ENCODE data around the gene STK16.

DNA sequence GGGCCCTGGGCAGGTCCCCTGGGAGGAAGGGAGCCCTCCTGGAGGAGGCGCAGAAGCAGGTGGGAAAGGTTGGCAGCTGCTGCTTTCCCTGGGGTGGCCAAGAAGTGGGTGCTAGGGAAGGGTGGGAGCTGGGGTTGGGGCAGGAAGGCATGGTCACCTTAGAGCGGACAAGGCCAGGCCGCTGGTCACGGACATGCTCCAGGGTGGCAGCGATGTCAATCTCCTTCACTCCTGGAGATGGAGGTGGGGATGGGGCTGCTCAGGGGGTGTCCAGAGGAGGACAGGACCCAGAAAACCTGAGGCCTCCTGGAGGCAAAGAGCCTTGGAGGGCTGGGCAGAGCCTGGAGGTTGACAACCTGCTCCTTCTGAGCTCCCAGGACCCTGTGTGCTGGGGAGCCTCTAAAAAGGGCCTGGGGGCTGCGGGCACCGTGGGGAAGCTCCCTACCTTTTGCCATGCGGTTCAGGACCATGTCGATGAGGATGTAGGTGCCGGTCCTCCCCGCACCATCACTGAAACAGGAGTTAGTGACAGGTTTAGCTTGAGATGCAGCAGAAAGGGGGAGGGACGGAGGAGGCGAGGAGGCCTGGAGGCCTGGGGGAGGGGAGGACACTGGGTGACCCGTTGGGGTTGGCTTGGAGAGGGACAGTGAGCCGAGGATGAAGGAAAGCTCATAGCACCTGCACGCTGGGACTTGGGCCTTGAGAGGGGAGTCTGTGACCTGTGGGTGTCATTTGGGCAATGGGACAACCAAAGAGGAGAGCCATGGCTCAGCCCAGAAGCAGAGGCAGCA is 45.3 kb downstream of the STK16 start:
- TF ChIP-seq, protein P1, sequence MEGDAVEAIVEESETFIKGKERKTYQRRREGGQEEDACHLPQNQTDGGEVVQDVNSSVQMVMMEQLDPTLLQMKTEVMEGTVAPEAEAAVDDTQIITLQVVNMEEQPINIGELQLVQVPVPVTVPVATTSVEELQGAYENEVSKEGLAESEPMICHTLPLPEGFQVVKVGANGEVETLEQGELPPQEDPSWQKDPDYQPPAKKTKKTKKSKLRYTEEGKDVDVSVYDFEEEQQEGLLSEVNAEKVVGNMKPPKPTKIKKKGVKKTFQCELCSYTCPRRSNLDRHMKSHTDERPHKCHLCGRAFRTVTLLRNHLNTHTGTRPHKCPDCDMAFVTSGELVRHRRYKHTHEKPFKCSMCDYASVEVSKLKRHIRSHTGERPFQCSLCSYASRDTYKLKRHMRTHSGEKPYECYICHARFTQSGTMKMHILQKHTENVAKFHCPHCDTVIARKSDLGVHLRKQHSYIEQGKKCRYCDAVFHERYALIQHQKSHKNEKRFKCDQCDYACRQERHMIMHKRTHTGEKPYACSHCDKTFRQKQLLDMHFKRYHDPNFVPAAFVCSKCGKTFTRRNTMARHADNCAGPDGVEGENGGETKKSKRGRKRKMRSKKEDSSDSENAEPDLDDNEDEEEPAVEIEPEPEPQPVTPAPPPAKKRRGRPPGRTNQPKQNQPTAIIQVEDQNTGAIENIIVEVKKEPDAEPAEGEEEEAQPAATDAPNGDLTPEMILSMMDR (IDR thresholded peaks at IDR 0.05; ENCODE audit: insufficient read depth, low read depth, low read length) = no peak
- TF ChIP-seq EZH2 (IDR thresholded peaks at IDR 0.05; ENCODE audit: insufficient read depth, low read length) = no peak

All from astrocyte (in vitro differentiated cells and primary cell).